ENCODE results near the gene CDCA4.

Gene CDCA4

GRCh38 chr14:105013150-105013785 is 7.6 kb downstream of the CDCA4 start:
- TF ChIP-seq SIN3A (IDR thresholded peaks at IDR 0.05; ENCODE audit: borderline replicate concordance, insufficient read depth, low read length) (no peak), FOXP2 (optimal IDR thresholded peaks at IDR 0.05; ENCODE audit: borderline replicate concordance, extremely low read depth, extremely low read length, insufficient read depth) (no peak)

- TF ChIP-seq REST (IDR thresholded peaks at IDR 0.05; ENCODE audit: insufficient read depth in 1 of 2, low read depth in 2 of 2, low read length in 2 of 2) (no peak), POLR2AphosphoS5 (IDR thresholded peaks at IDR 0.05; ENCODE audit: low read depth, low read length) (no peak), TAF1 (IDR thresholded peaks at IDR 0.05; ENCODE audit: borderline replicate concordance, insufficient read depth, low read length) (no peak), FOXP2 (optimal IDR thresholded peaks at IDR 0.05; ENCODE audit: borderline replicate concordance, extremely low read depth, extremely low read length, insufficient read depth) (no peak), SIN3A (IDR thresholded peaks at IDR 0.05; ENCODE audit: borderline replicate concordance, insufficient read depth, low read length) (no peak)
Observed at GRCh38 chr14:105012171-105012985, 8.5 kb downstream of the CDCA4 start.

- TF ChIP-seq POLR2AphosphoS5 (IDR thresholded peaks at IDR 0.05; ENCODE audit: low read depth, low read length) (no peak), REST (IDR thresholded peaks at IDR 0.05; ENCODE audit: insufficient read depth in 1 of 2, low read depth in 2 of 2, low read length in 2 of 2) (no peak), TAF1 (IDR thresholded peaks at IDR 0.05; ENCODE audit: borderline replicate concordance, insufficient read depth, low read length) (no peak), SIN3A (IDR thresholded peaks at IDR 0.05; ENCODE audit: borderline replicate concordance, insufficient read depth, low read length) (no peak), FOXP2 (optimal IDR thresholded peaks at IDR 0.05; ENCODE audit: borderline replicate concordance, extremely low read depth, extremely low read length, insufficient read depth) (no peak)
Observed at GRCh38 chr14:105011312-105011990, 9.4 kb downstream of the CDCA4 start.

GRCh38 chr14:105010891-105011291 is 10.0 kb downstream of the CDCA4 start:
- TF ChIP-seq FOXP2 (optimal IDR thresholded peaks at IDR 0.05; ENCODE audit: borderline replicate concordance, extremely low read depth, extremely low read length, insufficient read depth) (no peak), POLR2AphosphoS5 (IDR thresholded peaks at IDR 0.05; ENCODE audit: low read depth, low read length) (no peak), REST (IDR thresholded peaks at IDR 0.05; ENCODE audit: insufficient read depth in 1 of 2, low read depth in 2 of 2, low read length in 2 of 2) (no peak), SIN3A (IDR thresholded peaks at IDR 0.05; ENCODE audit: borderline replicate concordance, insufficient read depth, low read length) (no peak), TAF1 (IDR thresholded peaks at IDR 0.05; ENCODE audit: borderline replicate concordance, insufficient read depth, low read length) (no peak)

- TF ChIP-seq REST (IDR thresholded peaks at IDR 0.05; ENCODE audit: insufficient read depth in 1 of 2, low read depth in 2 of 2, low read length in 2 of 2) (no peak), POLR2AphosphoS5 (IDR thresholded peaks at IDR 0.05; ENCODE audit: low read depth, low read length) (no peak), TAF1 (IDR thresholded peaks at IDR 0.05; ENCODE audit: borderline replicate concordance, insufficient read depth, low read length) (no peak), SIN3A (IDR thresholded peaks at IDR 0.05; ENCODE audit: borderline replicate concordance, insufficient read depth, low read length) (no peak), FOXP2 (optimal IDR thresholded peaks at IDR 0.05; ENCODE audit: borderline replicate concordance, extremely low read depth, extremely low read length, insufficient read depth) (no peak)
Observed at GRCh38 chr14:105010106-105010505, 10.8 kb downstream of the CDCA4 start.
